Body of pancreas (tissue), 4 donors: Measurements from ENCODE around the gene MICU1. TPM values are rescaled to one million over a fixed set of nuclear protein-coding genes. Genes with fewer than 3 reads are reported as not detected.

Source experiments
- ATAC-seq: fragments of 150-250 bp; one replicate; pipeline ENCODE4 v1.9.1; 2016
- DNase-seq, 4 donors: peaks; one replicate each; pipeline ENCODE4 v3.0.0-alpha.2; 2019
- H3K27ac ChIP-seq, 4 donors: fragments of 200-600 bp; sonication (generic); 1 replicate in 3 of 4; 2 replicates in 1 of 4; pipeline versions ENCODE4 v1.5.1 to v1.6.1; 2016 to 2019; ENCODE audit warnings: mild to moderate bottlenecking in 1 of 4, mixed read lengths in 1 of 4, moderate library complexity in 1 of 4
- H3K27me3 ChIP-seq, 2 donors: fragments of 200-600 bp; sonication (generic); one replicate each; pipeline ENCODE4 v1.6.0; 2016; ENCODE audit warnings: mild to moderate bottlenecking in 1 of 2
- H3K36me3 ChIP-seq, 2 donors: fragments of 200-600 bp; sonication (generic); replicated peaks in 1 of 2; 2 replicates each; pipeline ENCODE4 v1.5.1; 2016; ENCODE audit warnings: low read depth in 2 of 2; ENCODE audit not compliant: insufficient read depth in 1 of 2
- H3K4me1 ChIP-seq: fragments of 200-600 bp; sonication (generic); one replicate; pipeline ENCODE4 v1.6.0; 2016
- H3K4me3 ChIP-seq, 2 donors: fragments of 200-600 bp; sonication (generic); 1 replicate in 1 of 2; 2 replicates in 1 of 2; pipeline ENCODE4 v1.5.1; 2016 to 2019
- H3K9me3 ChIP-seq, 3 donors: fragments of 200-600 bp; sonication (generic); 1 replicate in 2 of 3; 2 replicates in 1 of 3; pipeline ENCODE4 v1.5.1; 2016
- POLR2A ChIP-seq, 3 donors: fragments of 450-650 bp; IDR thresholded peaks; one replicate each; pipeline ENCODE4 v1.6.1; 2016; ENCODE audit warnings: antibody characterized with exemption in 3 of 3, mild to moderate bottlenecking in 2 of 3
- WGBS, 2 donors: methylation state at CpG; one replicate each; pipeline ENCODE4 v1.1.5; 2017; 5-methylcytosine and 5-hydroxymethylcytosine counted together
- intact Hi-C: fragments of 100-400 bp; cut with DNase I; formaldehyde crosslinking; loops from one replicate; pipeline ENCODE4 v1.15.1; 2023
- total RNA-seq, 2 donors: library from RNA; depleted of rRNA; stranded (reverse); fragments of >200 nt; gene quantifications; one replicate each; pipeline ENCODE4 v1.1.0, GENCODE V29; 2016
- TF ChIP-seq, protein P1 (sequence below), 7 experiments: fragments of 450-650 bp in 4 of 7; fragments of 200-600 bp in 3 of 7; sonication (generic) in 3 of 7; IDR thresholded peaks; one replicate each; pipeline ENCODE4 v1.5.1; 2016 to 2019; ENCODE audit warnings: antibody characterized with exemption in 7 of 7

The MICU1 gene
- total RNA-seq, 2 donors from 2014 or later: 14.0 to 23.1 TPM

DNA sequence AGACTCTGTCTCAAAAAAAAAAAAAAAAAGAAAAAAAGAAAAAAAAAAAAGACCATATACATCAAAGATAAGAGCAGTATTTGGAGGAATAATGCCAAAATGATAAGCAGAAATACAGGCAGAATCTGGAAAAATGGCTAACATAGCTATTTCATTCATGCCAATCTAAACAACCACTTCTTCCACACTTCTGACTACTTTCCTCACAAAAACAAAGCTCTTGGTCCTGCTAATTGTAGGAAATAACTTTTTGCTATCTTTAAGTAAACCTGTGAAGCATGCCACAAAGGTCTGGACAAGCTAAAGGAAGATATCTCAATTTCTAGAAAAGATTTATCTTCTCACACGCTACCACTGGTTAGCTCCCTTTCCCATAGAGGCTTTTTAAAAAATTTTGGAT is 30.4 kb downstream of the MICU1 start:
- intact Hi-C loops: no loop called here
- no peaks in the 10 kb centered on the region for H3K9me3 ChIP-seq
- no peak for ATAC-seq
- H3K27me3 ChIP-seq: no peaks in the 10 kb centered on the region
- no peak overlapping the region for H3K4me3 ChIP-seq
- no peak for DNase-seq
- H3K4me1 ChIP-seq: no peaks in the 10 kb centered on the region
- no peak for TF ChIP-seq POLR2A (IDR thresholded peaks at IDR 0.05)
- H3K27ac ChIP-seq: no peak overlapping the region
- WGBS, 2 donors: 68 to 71% methylated on average over 1 of the region's 1 CpG
- H3K36me3 ChIP-seq: no peaks in the 10 kb centered on the region

- Histone ChIP-seq H3K27ac (no peak overlapping the region), H3K4me1 (no peaks in the 10 kb centered on the region), H3K9me3 (no peaks in the 10 kb centered on the region), H3K4me3 (no peak overlapping the region), H3K27me3 (no peaks in the 10 kb centered on the region), H3K36me3 (no peaks in the 10 kb centered on the region)
- ATAC-seq: no peak
- WGBS, 2 donors: 55 to 59% methylated on average over 1 of the region's 1 CpG
- TF ChIP-seq, protein P1, sequence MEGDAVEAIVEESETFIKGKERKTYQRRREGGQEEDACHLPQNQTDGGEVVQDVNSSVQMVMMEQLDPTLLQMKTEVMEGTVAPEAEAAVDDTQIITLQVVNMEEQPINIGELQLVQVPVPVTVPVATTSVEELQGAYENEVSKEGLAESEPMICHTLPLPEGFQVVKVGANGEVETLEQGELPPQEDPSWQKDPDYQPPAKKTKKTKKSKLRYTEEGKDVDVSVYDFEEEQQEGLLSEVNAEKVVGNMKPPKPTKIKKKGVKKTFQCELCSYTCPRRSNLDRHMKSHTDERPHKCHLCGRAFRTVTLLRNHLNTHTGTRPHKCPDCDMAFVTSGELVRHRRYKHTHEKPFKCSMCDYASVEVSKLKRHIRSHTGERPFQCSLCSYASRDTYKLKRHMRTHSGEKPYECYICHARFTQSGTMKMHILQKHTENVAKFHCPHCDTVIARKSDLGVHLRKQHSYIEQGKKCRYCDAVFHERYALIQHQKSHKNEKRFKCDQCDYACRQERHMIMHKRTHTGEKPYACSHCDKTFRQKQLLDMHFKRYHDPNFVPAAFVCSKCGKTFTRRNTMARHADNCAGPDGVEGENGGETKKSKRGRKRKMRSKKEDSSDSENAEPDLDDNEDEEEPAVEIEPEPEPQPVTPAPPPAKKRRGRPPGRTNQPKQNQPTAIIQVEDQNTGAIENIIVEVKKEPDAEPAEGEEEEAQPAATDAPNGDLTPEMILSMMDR (IDR thresholded peaks at IDR 0.05): no peak
- TF ChIP-seq POLR2A (IDR thresholded peaks at IDR 0.05): no peak
- intact Hi-C loops: no loop called here
- no peak for DNase-seq
These were observed 31.9 kb downstream of the MICU1 start for GRCh38 chr10:72593963-72594362.

GRCh38 chr10:72588266-72588665 is 37.6 kb downstream of the MICU1 start:
- Histone ChIP-seq H3K4me3 (no peak overlapping the region), H3K27me3 (no peaks in the 10 kb centered on the region), H3K36me3 (no peaks in the 10 kb centered on the region), H3K4me1 (no peaks in the 10 kb centered on the region), H3K9me3 (no peaks in the 10 kb centered on the region), H3K27ac (no peak overlapping the region)
- no peak for DNase-seq
- intact Hi-C loops: no loop called here
- no peak for TF ChIP-seq POLR2A (IDR thresholded peaks at IDR 0.05)
- TF ChIP-seq, protein P1 (IDR thresholded peaks at IDR 0.05): no peak
- WGBS, 2 donors: 79 to 95% methylated on average over 3 of the region's 3 CpGs
- no peak for ATAC-seq

- DNase-seq (no peak), ATAC-seq (no peak)
- TF ChIP-seq POLR2A (IDR thresholded peaks at IDR 0.05): no peak
- TF ChIP-seq, protein P1 (IDR thresholded peaks at IDR 0.05): no peak
- 89 to 93% methylated on average over 5 of the region's 5 CpGs for WGBS, 2 donors
- Histone ChIP-seq H3K4me3 (no peak overlapping the region), H3K36me3 (no peaks in the 10 kb centered on the region), H3K27ac (no peak overlapping the region), H3K4me1 (no peaks in the 10 kb centered on the region), H3K27me3 (no peaks in the 10 kb centered on the region), H3K9me3 (no peaks in the 10 kb centered on the region)
- intact Hi-C loops: no loop called here
These were observed 38.3 kb downstream of the MICU1 start for GRCh38 chr10:72587568-72587967.

GRCh38 chr10:72574636-72575035 is 51.2 kb downstream of the MICU1 start:
- no peaks in the 10 kb centered on the region for H3K4me1 ChIP-seq
- no peak for DNase-seq
- no peak overlapping the region for H3K4me3 ChIP-seq
- TF ChIP-seq POLR2A (IDR thresholded peaks at IDR 0.05): no peak
- intact Hi-C loops: no loop called here
- no peak overlapping the region for H3K27ac ChIP-seq
- H3K9me3 ChIP-seq: no peaks in the 10 kb centered on the region
- no peak for ATAC-seq
- H3K27me3 ChIP-seq: no peaks in the 10 kb centered on the region
- WGBS, 2 donors: 91 to 95% methylated on average over 4 of the region's 4 CpGs
- H3K36me3 ChIP-seq: no peaks in the 10 kb centered on the region

DNA sequence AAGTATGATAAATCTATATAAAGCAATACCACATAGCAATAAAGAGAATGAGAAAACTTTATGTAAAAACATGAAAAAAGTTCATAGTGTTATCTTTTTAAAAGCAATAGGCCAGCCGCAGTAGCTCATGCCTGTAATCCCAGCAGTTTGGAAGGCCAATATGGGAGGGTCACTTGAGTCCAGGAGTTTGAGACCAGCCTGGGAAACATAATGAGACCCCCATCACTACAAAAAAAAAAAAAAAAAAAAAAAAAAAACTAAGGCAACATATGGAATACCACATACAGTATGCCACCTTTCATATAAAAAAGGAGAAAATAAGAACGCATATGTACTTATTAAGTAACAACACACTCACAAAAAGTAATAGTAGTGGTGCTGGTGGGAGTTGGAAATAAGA is 52.8 kb downstream of the MICU1 start:
- no peak overlapping the region for H3K27ac ChIP-seq
- intact Hi-C loops: no loop called here
- H3K4me1 ChIP-seq: no peaks in the 10 kb centered on the region
- no peak for ATAC-seq
- no peaks in the 10 kb centered on the region for H3K27me3 ChIP-seq
- no peak overlapping the region for H3K4me3 ChIP-seq
- DNase-seq: no peak
- 97 to 100% methylated on average over 2 of the region's 2 CpGs for WGBS, 2 donors
- H3K36me3 ChIP-seq: no peaks in the 10 kb centered on the region
- no peaks in the 10 kb centered on the region for H3K9me3 ChIP-seq
- TF ChIP-seq POLR2A (IDR thresholded peaks at IDR 0.05): no peak
- TF ChIP-seq, protein P1 (IDR thresholded peaks at IDR 0.05): no peak
